Activated CD4-positive, alpha-beta T cell treated with anti-CD3 and anti-CD28 coated beads, Interleukin-2, amount 10 ng/mL, durations not matched to agents 7 days and 5 days (primary cell): ENCODE data around the gene RNF150. TPM values are rescaled to one million over a fixed set of nuclear protein-coding genes. Genes with fewer than 3 reads are reported as not detected.
"Not testable (repeated sequence)": the region's sequence is repeated elsewhere in the genome, so short reads cannot be mapped to it uniquely, and the experiment has no call there.

Experiments used
- CTCF ChIA-PET: fragments of 350-600 bp; sonication (Branson Sonifier 250); formaldehyde crosslinking; loops from one replicate; lab custom pipeline; 2021; ENCODE audit warnings: antibody characterized with exemption; lab: Charles Lee
- POLR2A ChIA-PET: fragments of 350-600 bp; sonication (Branson Sonifier 250); formaldehyde crosslinking; loops from one replicate; lab custom pipeline; 2021; ENCODE audit warnings: antibody characterized with exemption; lab: Charles Lee
- DNase-seq: peaks from one replicate; pipeline ENCODE4 v3.0.0-alpha.2; 2020
- H3K27ac Mint-ChIP-seq: one replicate; pipeline ENCODE4 v1.8.0; 2021; ENCODE audit warnings: mild to moderate bottlenecking, moderate library complexity, mixed read lengths
- H3K27me3 Mint-ChIP-seq: one replicate; pipeline ENCODE4 v1.8.0; 2021; ENCODE audit warnings: mixed read lengths
- H3K36me3 Mint-ChIP-seq: one replicate; pipeline ENCODE4 v1.8.0; 2021; ENCODE audit warnings: low read depth, mixed read lengths
- H3K4me1 Mint-ChIP-seq: one replicate; pipeline ENCODE4 v1.8.0; 2021; ENCODE audit warnings: mixed read lengths
- H3K4me3 Mint-ChIP-seq: one replicate; pipeline ENCODE4 v1.8.0; 2021; ENCODE audit warnings: mild to moderate bottlenecking, moderate library complexity, mixed read lengths
- H3K9me3 Mint-ChIP-seq: one replicate; pipeline ENCODE4 v1.8.0; 2021; ENCODE audit warnings: mixed read lengths
- total RNA-seq, 2 experiments: library from RNA; stranded (reverse); gene quantifications; one replicate each; pipeline ENCODE4 v1.2.3, GENCODE V29; 2021

The RNF150 gene
- total RNA-seq, 2 experiments from 2014 or later = 0.02 TPM; not detected in 1

GRCh38 chr4:141056473-141056872 is 76.8 kb downstream of the RNF150 start:
- H3K9me3 Mint-ChIP-seq = peaks cover 4% of the 10 kb centered on the region
- ChIA-PET POLR2A (no interaction called here), CTCF (no interaction called here)
- no peaks in the 10 kb centered on the region for H3K36me3 Mint-ChIP-seq
- H3K27me3 Mint-ChIP-seq = peaks cover 6% of the 10 kb centered on the region
- DNase-seq = no peak
- H3K4me1 Mint-ChIP-seq = no peaks in the 10 kb centered on the region
- H3K27ac Mint-ChIP-seq = no peak overlapping the region
- H3K4me3 Mint-ChIP-seq = no peak overlapping the region

GRCh38 chr4:141054446-141054845 is 78.8 kb downstream of the RNF150 start:
- Mint-ChIP-seq H3K4me3 (no peak overlapping the region), H3K9me3 (peaks cover 6% of the 10 kb centered on the region), H3K27ac (no peak overlapping the region), H3K4me1 (no peaks in the 10 kb centered on the region), H3K27me3 (peaks cover 6% of the 10 kb centered on the region), H3K36me3 (no peaks in the 10 kb centered on the region)
- CTCF ChIA-PET = no interaction called here
- DNase-seq = no peak
- POLR2A ChIA-PET = no interaction called here

DNA sequence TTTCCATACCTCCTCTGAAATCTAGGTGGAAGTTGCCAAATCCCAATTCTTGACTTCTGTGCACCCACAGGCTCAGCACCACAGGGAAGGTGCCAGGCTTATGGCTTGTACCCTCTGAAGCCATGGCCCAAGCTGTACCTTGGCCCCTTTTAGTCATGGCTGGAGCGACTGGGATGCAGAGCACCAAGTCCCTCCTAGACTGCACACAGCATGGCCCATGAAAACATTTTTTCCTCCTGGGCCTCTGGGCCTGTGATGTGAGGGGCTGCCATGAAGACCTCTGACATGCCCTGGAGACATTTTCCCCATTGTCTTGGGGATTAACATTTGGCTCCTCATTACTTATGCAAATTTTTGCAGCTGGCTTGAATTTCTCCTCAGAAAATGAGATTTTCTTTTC is 82.3 kb downstream of the RNF150 start:
- POLR2A ChIA-PET, H3K9me3 Mint-ChIP-seq, H3K36me3 Mint-ChIP-seq, DNase-seq, CTCF ChIA-PET, H3K27ac Mint-ChIP-seq, H3K4me1 Mint-ChIP-seq, H3K27me3 Mint-ChIP-seq, H3K4me3 Mint-ChIP-seq: not testable (repeated sequence)

DNA sequence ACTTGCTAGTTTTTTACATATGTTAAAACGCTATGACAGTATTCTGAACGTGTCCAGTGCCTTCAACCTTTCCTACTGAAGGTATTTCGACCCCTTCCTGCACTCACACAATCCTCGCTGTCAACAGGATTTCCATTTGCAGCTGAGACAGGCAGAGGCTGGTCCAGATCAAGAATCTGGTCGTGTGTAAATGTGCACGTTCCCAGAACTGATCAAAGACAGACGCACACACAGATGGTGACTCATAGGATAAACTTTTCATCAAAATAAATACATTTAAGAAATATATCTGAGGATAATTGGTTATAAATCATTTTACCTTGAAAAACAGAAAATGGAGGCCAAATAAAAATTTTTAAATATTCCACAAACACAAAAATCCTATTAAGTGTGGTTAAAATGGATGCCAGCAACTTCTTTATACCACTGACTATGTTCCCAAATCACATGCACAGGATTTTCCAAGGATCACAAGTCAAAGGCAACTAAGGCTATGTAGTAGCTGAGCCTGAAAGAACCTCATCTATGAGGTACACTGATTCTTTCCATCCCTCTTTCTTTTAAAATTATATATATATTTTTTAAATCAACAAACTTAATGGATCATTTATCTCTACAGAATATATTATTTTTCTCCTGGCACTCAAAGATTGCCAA is 85.9 kb downstream of the RNF150 start:
- Mint-ChIP-seq H3K9me3 (peaks cover 6% of the 10 kb centered on the region), H3K36me3 (no peaks in the 10 kb centered on the region), H3K4me3 (no peak overlapping the region), H3K4me1 (no peaks in the 10 kb centered on the region), H3K27ac (no peak overlapping the region), H3K27me3 (peaks cover 3% of the 10 kb centered on the region)
- ChIA-PET CTCF (no interaction called here), POLR2A (no interaction called here)
- DNase-seq = no peak

DNA sequence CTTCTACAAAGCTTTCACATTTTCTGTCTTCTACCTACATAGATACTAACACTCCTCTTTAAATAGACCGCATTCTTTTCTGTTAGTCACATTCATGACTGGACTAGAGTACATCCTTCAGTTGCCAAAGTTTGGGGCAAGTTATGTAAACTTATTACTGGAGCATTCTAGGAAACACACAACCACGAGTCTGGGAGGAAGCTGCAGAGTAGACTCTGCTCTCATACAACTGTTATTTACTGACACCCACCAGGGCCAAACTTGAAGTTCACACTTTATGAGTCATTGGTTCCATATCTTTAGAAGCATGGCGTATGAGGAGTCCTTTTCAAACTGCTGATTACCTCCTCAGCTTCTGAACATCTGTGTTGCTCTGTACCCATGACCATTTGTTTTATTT is 87.0 kb downstream of the RNF150 start:
- Mint-ChIP-seq H3K4me1 (no peaks in the 10 kb centered on the region), H3K27me3 (peaks cover 5% of the 10 kb centered on the region), H3K9me3 (peaks cover under 1% of the 10 kb centered on the region), H3K4me3 (no peak overlapping the region), H3K27ac (no peak overlapping the region), H3K36me3 (no peaks in the 10 kb centered on the region)
- no peak for DNase-seq
- ChIA-PET POLR2A (no interaction called here), CTCF (no interaction called here)

- no peak overlapping the region for H3K27ac Mint-ChIP-seq
- H3K27me3 Mint-ChIP-seq = peaks cover 7% of the 10 kb centered on the region
- H3K4me1 Mint-ChIP-seq = no peaks in the 10 kb centered on the region
- ChIA-PET POLR2A (no interaction called here), CTCF (no interaction called here)
- DNase-seq = no peak
- no peaks in the 10 kb centered on the region for H3K9me3 Mint-ChIP-seq
- no peaks in the 10 kb centered on the region for H3K36me3 Mint-ChIP-seq
- H3K4me3 Mint-ChIP-seq = no peak overlapping the region
These were observed 87.4 kb downstream of the RNF150 start for GRCh38 chr4:141045848-141046247.

DNA sequence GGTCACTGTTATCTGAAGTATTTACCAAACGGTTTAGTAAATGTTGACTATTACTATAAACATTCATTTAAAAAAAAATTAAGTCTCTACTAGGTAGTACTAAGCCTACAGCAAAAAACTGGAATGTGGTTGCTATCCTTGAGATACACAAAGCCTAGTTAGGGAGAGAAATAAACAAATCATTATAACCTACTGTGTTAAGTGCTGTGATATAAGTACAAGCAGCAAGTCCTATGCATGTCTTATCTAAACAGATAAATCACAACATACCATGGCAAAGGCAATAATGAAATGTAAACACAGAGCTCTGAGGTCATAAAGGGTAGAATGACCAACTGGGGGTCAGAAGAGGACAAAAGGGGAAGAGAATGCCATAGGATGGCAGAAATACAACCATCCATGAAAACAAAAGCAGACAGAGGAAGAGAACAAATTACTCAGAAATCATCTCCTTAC is 92.2 kb downstream of the RNF150 start:
- Mint-ChIP-seq H3K27ac (no peak overlapping the region), H3K36me3 (no peaks in the 10 kb centered on the region), H3K27me3 (peaks cover 7% of the 10 kb centered on the region), H3K9me3 (no peaks in the 10 kb centered on the region), H3K4me3 (no peak overlapping the region), H3K4me1 (no peaks in the 10 kb centered on the region)
- ChIA-PET CTCF (no interaction called here), POLR2A (no interaction called here)
- no peak for DNase-seq

DNA sequence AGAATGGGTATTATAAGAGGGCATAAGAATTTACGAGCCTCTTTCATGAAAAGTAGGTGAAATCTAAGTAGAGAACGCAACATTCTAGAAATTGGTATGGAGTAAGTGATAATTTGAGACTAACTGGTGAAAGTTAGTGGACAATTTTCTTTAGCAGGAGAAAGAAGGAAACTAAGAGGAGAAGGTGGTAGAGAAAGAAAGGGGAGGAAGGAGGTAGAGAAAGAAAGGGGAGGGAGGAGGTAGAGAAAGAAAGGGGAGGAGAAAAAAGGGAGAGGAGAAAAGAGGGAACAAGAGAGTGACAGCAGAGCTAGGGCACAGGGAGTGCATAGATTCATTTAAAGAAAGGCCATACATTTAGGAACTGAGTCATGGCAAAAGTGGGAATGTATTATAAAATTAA is 94.1 kb downstream of the RNF150 start:
- no peaks in the 10 kb centered on the region for H3K36me3 Mint-ChIP-seq
- peaks cover 7% of the 10 kb centered on the region for H3K27me3 Mint-ChIP-seq
- CTCF ChIA-PET = no interaction called here
- DNase-seq = no peak
- POLR2A ChIA-PET = no interaction called here
- no peak overlapping the region for H3K4me3 Mint-ChIP-seq
- H3K27ac Mint-ChIP-seq = no peak overlapping the region
- no peaks in the 10 kb centered on the region for H3K9me3 Mint-ChIP-seq
- no peaks in the 10 kb centered on the region for H3K4me1 Mint-ChIP-seq

DNA sequence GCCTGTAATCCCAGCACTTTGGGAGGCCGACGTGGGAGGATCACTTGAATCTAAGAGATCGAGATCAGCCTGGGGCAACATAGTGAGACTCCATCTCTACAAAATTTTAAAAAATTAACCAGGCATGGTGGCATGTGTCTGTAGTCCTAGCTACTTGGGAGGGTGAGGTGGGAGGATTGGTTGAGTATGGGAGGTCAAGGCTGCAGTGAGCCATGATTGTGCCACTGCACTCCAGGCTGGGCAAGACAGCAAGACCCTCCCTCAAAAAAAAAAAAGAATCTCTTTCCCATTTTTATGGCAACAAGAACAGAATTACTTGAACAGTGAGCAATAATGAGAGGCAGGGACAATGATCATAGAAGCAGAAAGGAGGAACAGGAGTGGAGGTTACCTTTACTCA is 94.8 kb downstream of the RNF150 start:
- Mint-ChIP-seq H3K27ac (no peak overlapping the region), H3K4me3 (no peak overlapping the region), H3K4me1 (no peaks in the 10 kb centered on the region), H3K27me3 (peaks cover 7% of the 10 kb centered on the region), H3K36me3 (no peaks in the 10 kb centered on the region), H3K9me3 (no peaks in the 10 kb centered on the region)
- DNase-seq = no peak
- ChIA-PET CTCF (no interaction called here), POLR2A (no interaction called here)

DNA sequence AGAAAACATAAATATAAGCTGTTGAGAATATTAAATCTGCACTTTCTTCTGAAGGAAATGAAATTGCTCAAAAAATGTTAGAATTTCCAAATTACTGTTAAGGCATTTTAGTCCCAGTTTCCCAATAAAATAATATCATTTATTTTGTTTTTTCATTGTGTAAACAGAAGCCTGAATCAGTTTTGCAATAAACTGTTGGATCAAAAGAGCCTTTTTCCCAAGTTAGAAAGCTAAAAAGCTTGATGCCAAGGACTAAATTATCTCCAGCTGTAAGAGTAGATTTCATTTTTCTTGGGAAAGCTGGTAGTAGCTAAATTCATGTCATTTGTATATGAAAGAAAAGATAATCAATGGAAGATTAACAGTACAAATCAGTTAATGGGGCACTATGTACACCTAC is 95.8 kb downstream of the RNF150 start:
- H3K27ac Mint-ChIP-seq = no peak overlapping the region
- ChIA-PET CTCF (no interaction called here), POLR2A (no interaction called here)
- no peaks in the 10 kb centered on the region for H3K36me3 Mint-ChIP-seq
- H3K4me3 Mint-ChIP-seq = no peak overlapping the region
- no peaks in the 10 kb centered on the region for H3K4me1 Mint-ChIP-seq
- H3K27me3 Mint-ChIP-seq = peaks cover 5% of the 10 kb centered on the region
- H3K9me3 Mint-ChIP-seq = no peaks in the 10 kb centered on the region
- DNase-seq = no peak

GRCh38 chr4:141036786-141037185 is 96.5 kb downstream of the RNF150 start:
- Mint-ChIP-seq H3K4me1 (no peaks in the 10 kb centered on the region), H3K36me3 (no peaks in the 10 kb centered on the region)
- POLR2A ChIA-PET = no interaction called here

DNA sequence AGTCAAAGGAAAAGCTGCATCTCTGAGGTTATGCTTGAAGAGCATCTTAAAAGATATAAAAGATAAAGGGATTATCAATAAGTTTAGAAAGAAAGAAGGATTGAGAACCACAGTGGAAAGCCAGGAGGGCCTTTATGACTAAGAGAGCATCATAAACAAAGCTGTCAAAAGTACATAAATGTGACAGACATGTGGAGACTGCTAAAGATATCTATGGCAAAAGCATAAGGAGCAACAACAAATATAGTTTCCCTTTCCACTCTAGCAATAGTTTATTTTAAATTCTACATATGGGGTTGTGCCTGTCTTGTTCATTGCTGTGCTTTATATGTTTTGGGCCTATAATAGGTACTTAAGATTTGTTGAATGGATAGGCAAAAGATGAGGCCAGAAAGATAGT is 97.3 kb downstream of the RNF150 start:
- no peaks in the 10 kb centered on the region for H3K27me3 Mint-ChIP-seq
- ChIA-PET POLR2A (no interaction called here), CTCF (no interaction called here)
- no peaks in the 10 kb centered on the region for H3K36me3 Mint-ChIP-seq
- no peak for DNase-seq
- H3K9me3 Mint-ChIP-seq = no peaks in the 10 kb centered on the region
- H3K4me1 Mint-ChIP-seq = no peaks in the 10 kb centered on the region
- H3K4me3 Mint-ChIP-seq = no peak overlapping the region
- no peak overlapping the region for H3K27ac Mint-ChIP-seq

More at GRCh38 chr4:141036786-141037185, 96.5 kb downstream of the RNF150 start:
- CTCF ChIA-PET = no interaction called here
- no peak for DNase-seq
- Mint-ChIP-seq H3K27ac (no peak overlapping the region), H3K4me3 (no peak overlapping the region), H3K27me3 (peaks cover 3% of the 10 kb centered on the region), H3K9me3 (no peaks in the 10 kb centered on the region)

DNA sequence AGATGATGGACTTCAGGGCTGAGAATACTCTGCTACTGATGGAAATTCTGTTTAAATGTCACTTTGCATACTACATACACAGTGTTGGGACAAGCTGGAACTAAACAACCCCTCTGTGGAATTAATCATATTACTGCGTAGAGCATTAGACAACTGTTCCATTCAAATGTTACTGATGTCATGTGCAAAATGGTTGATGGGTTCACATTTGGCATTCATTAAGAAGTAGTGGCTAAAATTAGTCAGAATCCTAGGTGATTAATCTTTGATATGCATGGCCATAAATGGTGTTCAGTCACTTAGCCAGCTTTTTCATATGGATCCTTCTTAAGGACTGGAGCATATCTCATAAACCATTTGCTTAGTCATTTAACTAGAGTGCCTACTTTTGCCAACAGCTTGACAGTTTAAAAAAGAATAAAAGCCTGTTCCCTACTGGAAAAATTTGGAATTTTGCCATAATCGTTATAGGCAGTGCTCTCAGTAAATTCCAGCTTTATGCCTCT is 105.2 kb downstream of the RNF150 start:
- POLR2A ChIA-PET = no interaction called here
- H3K4me1 Mint-ChIP-seq = no peaks in the 10 kb centered on the region

GRCh38 chr4:141027421-141027820 is 105.8 kb downstream of the RNF150 start:
- POLR2A ChIA-PET = no interaction called here
- H3K4me1 Mint-ChIP-seq = no peaks in the 10 kb centered on the region
- CTCF ChIA-PET = no interaction called here
- H3K4me3 Mint-ChIP-seq = no peak overlapping the region
- no peak for DNase-seq
- H3K27me3 Mint-ChIP-seq = peaks cover 2% of the 10 kb centered on the region
- H3K27ac Mint-ChIP-seq = no peak overlapping the region
- no peaks in the 10 kb centered on the region for H3K9me3 Mint-ChIP-seq
- H3K36me3 Mint-ChIP-seq = no peaks in the 10 kb centered on the region

More for the DNA sequence above, 105.2 kb downstream of the RNF150 start:
- Mint-ChIP-seq H3K36me3 (no peaks in the 10 kb centered on the region), H3K27ac (no peak overlapping the region), H3K4me3 (no peak overlapping the region), H3K9me3 (no peaks in the 10 kb centered on the region), H3K27me3 (peaks cover 2% of the 10 kb centered on the region)
- CTCF ChIA-PET = no interaction called here
- no peak for DNase-seq
